AG04450 (cell line): ENCODE results near the gene JADE2. TPM values are rescaled to one million over a fixed set of nuclear protein-coding genes. Genes with fewer than 3 reads are reported as not detected.

Experiments
- CTCF ChIA-PET: fragments of 300-600, 350-600 bp; formaldehyde crosslinking; extraction: SDS; loops from one replicate; lab custom pipeline; 2022; ENCODE audit warnings: antibody characterized with exemption, inconsistent platforms; lab: Charles Lee
- POLR2A ChIA-PET: fragments of 350-600 bp; formaldehyde crosslinking; extraction: SDS; loops from one replicate; lab custom pipeline; 2021; ENCODE audit warnings: antibody characterized with exemption, inconsistent platforms; lab: Yijun Ruan, JAX
- DNase-seq: peaks from one replicate; pipeline ENCODE4 v3.0.0-alpha.2; 2011; ENCODE audit warnings: low read depth, low spot score
- H3K27ac ChIP-seq: one replicate; pipeline ENCODE4 v1.5.1; 2012; ENCODE audit warnings: low read depth, low read length, control low read depth
- H3K27me3 ChIP-seq: one replicate; pipeline ENCODE4 v1.6.0; 2012; ENCODE audit warnings: low read length; ENCODE audit not compliant: control insufficient read depth, insufficient read depth
- H3K4me3 ChIP-seq: 2 replicates; pipeline ENCODE4 v1.5.1; 2011; ENCODE audit warnings: mild to moderate bottlenecking, low read depth, low read length, control low read depth
- H3K9me3 ChIP-seq: 2 replicates; pipeline ENCODE4 v1.5.1; 2012; ENCODE audit warnings: low read length; ENCODE audit not compliant: control insufficient read depth, insufficient read depth
- CTCF ChIP-seq: IDR thresholded peaks from 2 replicates; pipeline ENCODE4 v1.5.1; 2011; ENCODE audit warnings: low read depth, low read length, control low read depth, inconsistent platforms
- polyA plus RNA-seq: library from polyadenylated mRNA; depleted of rRNA; stranded (reverse); fragments of >200 nt; gene quantifications from 2 replicates; pipeline ENCODE4 v1.2.3, GENCODE V29; 2011

Gene JADE2
- polyA plus RNA-seq, 1 experiment: 13.2 TPM

DNA sequence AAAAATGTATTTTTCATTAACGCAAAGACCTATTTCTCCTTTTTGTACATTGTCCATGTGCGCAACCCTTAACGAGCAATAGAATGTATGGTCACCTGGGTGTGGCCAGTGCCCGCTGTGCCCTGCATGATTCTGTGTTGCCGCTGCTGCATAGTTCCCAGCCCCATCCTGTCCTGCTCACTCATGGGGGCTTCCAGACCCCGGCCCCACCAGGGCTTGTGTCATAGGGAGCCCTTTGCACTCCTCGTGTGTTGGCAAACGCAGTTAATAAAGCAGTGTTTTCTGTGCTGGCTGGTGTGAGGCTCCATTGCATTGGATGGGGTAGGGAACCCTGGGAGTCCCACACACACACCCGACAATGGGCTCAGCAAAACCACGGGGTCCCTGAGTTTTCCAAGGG, 57.5 kb downstream of the JADE2 start:
- ChIA-PET POLR2A (no interaction called here), CTCF (no interaction called here)
- Histone ChIP-seq H3K9me3 (no peaks in the 10 kb centered on the region; the same call in 1 of the 2 replicates), H3K4me3 (no peak overlapping the region), H3K27ac (no peak overlapping the region), H3K27me3 (no peaks in the 10 kb centered on the region)
- TF ChIP-seq CTCF: no peak
- DNase-seq: no peak

DNA sequence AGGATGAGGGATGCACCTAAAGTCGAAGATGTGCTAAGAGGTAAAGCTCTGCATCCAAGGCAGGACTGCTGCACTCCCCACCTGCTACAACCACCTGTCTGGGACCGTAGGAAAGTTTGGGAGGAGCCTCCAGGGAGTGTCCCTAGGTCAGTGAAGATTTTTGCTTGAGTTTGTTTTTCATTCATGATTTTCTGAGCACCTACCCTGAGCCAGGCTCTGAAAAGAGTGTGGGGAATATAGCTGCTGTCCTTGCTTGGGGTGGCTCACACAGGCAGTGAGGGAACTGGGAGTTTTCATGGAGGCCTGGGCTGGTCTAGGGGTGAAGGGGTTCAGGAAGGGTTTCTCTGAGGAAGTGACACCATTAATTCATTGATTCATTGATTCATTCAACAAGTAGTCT, 58.3 kb downstream of the JADE2 start:
- Histone ChIP-seq H3K27me3 (no peaks in the 10 kb centered on the region), H3K27ac (no peak overlapping the region), H3K4me3 (no peak overlapping the region), H3K9me3 (no peaks in the 10 kb centered on the region; the same call in 1 of the 2 replicates)
- POLR2A ChIA-PET: no interaction called here
- CTCF ChIA-PET: interaction anchor here (1.5 kb wide), 1 partner anchor 192 kb away, joined by 3 read pairs; no protein-coding TSS in a partner anchor
- no peak for DNase-seq
- TF ChIP-seq CTCF: no peak

DNA sequence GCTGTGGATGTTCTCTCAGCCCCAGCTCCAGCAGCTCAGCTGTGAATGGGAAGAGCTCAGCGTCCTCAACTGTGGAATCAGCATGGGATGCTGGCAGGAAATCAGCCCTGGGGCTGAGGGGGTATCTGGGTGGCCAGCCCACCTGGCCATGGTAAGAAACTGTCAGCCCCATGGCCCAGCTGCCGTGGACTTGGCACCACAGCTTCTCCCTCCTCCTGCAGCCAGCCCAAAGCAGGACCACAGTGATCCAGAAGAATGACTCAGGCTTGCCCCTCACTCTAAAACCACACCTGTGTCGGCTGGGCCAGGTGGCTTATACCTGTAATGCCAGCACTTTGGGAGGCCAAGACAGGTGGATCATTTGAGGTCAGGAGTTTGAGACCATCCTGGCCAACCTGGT, 59.2 kb downstream of the JADE2 start:
- Histone ChIP-seq H3K27ac (no peak overlapping the region), H3K4me3 (no peak overlapping the region), H3K27me3 (no peaks in the 10 kb centered on the region), H3K9me3 (no peaks in the 10 kb centered on the region)
- no peak for TF ChIP-seq CTCF
- POLR2A ChIA-PET: no interaction called here
- no peak for DNase-seq
- CTCF ChIA-PET: interaction anchor here (0.6 to 1.5 kb wide), 3 partner anchors 10 to 193 kb away, joined by 3 read pairs; no protein-coding TSS in a partner anchor

DNA sequence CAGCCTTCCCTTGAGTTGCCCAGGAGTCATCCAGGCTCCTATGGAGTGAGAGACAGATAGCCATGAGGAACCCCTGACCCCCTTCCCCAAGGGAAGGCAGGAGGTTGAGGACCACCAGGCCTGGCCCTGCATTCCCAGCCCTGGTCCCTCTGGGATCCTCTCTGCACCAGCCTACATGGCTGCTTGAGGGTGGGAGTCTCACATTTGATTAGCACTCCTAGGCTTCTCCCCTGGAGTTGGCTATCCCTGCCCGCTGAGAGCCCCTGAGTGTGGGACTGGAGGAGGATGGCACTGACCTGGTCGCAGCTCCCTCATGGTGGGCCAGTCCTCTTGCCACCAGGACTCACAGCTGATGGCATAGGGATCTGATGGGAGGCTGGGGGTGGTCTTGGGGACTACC, 60.5 kb downstream of the JADE2 start:
- POLR2A ChIA-PET: no interaction called here
- Histone ChIP-seq H3K9me3 (peaks cover 3% of the 10 kb centered on the region; the same call in 1 of the 2 replicates), H3K27me3 (no peaks in the 10 kb centered on the region), H3K4me3 (no peak overlapping the region), H3K27ac (no peak overlapping the region)
- no peak for TF ChIP-seq CTCF
- CTCF ChIA-PET: interaction anchor here (0.5 to 5.5 kb wide), 10 partner anchors 8 to 341 kb away, joined by 3 to 106 read pairs (median 17); partner anchors contain the start of gene CDKN2AIPNL
- no peak for DNase-seq

GRCh38 chr5:134586866-134587524, 61.5 kb downstream of the JADE2 start:
- no peaks in the 10 kb centered on the region for H3K27me3 ChIP-seq
- TF ChIP-seq CTCF: peak; percentile 85
- ChIA-PET CTCF (interaction anchor here (0.5 to 5.5 kb wide), 86 partner anchors 9 to 1565 kb away, joined by 3 to 106 read pairs (median 4); partner anchors contain the start of genes CDKN2AIPNL and UBE2B), POLR2A (interaction anchor here (1.0 kb wide), 2 partner anchors 220 to 318 kb away, joined by 3 to 4 read pairs; partner anchors contain the start of gene PCBD2)
- peaks cover 3% of the 10 kb centered on the region; the same call in 1 of the 2 replicates for H3K9me3 ChIP-seq
- peak; percentile 38 for DNase-seq
- H3K27ac ChIP-seq: no peak overlapping the region
- H3K4me3 ChIP-seq: no peak overlapping the region
